SK-N-MC (cell line): ENCODE data around the gene FMO1.

Source experiments
- EZH2 ChIP-seq: fragments of 200-600 bp; sonication (generic); IDR thresholded peaks from one replicate; pipeline ENCODE4 v1.6.1; 2017; ENCODE audit warnings: antibody characterized with exemption
- FOXP2 ChIP-seq: optimal IDR thresholded peaks from 2 replicates; pipeline ENCODE3; 2011; ENCODE audit warnings: mild to moderate bottlenecking, moderate library complexity; ENCODE audit not compliant: insufficient read depth; ENCODE audit errors: extremely low read length, control extremely low read depth
- POLR2AphosphoS5 ChIP-seq: IDR thresholded peaks from 2 replicates; pipeline ENCODE4 v1.6.1; 2012; ENCODE audit warnings: mild to moderate bottlenecking, low read depth, low read length, borderline replicate concordance

GRCh38 chr1:171277534-171277933, 29.2 kb downstream of the FMO1 start:
- no peak for TF ChIP-seq EZH2
- no peak for TF ChIP-seq POLR2AphosphoS5
- TF ChIP-seq FOXP2: no peak
